ENCODE measurements around the gene IGF2BP3.
"Not testable (repeated sequence)": the region's sequence is repeated elsewhere in the genome, so short reads cannot be mapped to it uniquely, and the experiment has no call there.

The IGF2BP3 gene

DNA sequence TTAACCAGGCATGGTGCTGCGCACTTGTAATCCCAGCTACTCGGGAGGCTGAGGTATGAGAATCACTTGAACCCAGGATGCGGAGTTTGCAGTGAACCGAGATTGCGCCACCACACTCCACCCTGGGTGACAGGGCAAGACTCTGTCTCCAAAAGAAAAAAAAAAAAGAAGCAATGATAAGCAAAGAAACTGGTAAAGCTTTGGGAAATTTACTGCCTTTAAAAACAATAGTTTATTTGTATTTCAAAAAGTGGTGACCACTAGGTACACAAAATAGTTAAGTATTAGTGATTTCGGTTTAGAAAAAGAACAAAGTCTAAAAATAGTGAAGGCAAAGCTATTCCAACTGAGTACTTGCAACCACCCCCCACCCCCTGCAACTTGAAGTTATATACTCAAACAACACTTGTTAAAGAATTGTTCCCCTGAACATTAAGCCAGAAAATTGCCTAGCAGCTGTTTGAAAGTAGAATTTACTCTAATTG lies 133.4 kb downstream of the IGF2BP3 start:
- DNase-seq: no peak

DNA sequence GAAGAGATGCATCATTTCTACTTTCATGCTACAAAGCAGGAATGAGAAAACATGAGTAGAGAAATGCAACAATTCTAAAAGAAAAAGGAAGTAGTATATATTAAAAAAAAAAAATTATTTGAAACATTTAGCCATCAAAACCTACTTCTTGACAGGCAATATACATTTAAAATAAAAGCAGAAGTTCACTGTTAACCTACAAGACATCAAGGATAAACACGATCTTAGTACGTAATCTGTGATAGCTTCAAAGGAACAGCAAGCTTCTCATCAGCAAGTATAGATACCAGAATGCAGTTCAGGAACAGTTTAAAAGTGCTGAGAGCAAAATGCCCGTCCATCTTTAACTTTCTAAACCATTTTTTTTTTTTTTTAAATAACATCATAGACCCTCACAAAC lies 134.2 kb downstream of the IGF2BP3 start:
- DNase-seq: no peak

DNA sequence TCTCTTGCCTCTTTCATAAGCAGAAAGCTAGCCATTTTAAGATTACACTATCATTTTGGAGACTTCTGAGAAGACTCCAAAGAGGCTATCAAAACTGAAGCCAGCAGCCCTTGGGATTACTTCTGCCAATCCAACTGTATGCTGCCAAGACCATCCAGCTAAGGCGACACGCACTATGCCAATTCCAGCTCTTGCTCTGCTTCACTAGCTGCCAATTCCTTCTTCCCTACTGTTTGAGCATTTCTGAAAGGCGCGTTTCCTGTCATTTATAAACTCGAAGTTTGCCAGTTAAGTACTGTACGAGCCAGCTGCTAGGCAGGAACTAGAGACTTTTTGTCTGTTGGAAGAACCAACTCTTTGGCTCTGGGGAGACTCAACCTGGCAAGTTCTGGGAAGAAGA lies 134.7 kb downstream of the IGF2BP3 start:
- DNase-seq: no peak

DNA sequence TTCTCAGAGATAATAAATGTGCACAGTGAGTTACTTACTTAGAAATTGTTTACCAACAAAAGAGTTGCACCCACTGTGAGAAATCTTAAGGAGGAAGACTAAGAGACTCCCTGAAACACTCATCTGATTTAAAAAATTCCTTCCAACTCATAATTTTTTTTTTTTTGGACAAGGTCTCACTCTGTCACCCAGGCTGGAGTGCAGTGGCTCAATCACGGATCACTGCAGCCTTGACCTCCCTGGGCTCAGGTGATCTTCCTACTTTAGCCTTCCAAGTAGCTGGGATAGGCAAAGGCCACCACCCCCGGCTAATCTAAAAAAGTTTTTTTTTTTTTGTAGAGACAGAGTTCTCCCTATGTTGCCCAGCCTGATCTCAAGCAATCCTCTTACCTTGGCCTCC lies 135.2 kb downstream of the IGF2BP3 start:
- DNase-seq: no peak

GRCh38 chr7:23334482-23335056 lies 135.7 kb downstream of the IGF2BP3 start:
- no peak for DNase-seq

GRCh38 chr7:23333671-23334246 lies 136.5 kb downstream of the IGF2BP3 start:
- DNase-seq: no peak

DNA sequence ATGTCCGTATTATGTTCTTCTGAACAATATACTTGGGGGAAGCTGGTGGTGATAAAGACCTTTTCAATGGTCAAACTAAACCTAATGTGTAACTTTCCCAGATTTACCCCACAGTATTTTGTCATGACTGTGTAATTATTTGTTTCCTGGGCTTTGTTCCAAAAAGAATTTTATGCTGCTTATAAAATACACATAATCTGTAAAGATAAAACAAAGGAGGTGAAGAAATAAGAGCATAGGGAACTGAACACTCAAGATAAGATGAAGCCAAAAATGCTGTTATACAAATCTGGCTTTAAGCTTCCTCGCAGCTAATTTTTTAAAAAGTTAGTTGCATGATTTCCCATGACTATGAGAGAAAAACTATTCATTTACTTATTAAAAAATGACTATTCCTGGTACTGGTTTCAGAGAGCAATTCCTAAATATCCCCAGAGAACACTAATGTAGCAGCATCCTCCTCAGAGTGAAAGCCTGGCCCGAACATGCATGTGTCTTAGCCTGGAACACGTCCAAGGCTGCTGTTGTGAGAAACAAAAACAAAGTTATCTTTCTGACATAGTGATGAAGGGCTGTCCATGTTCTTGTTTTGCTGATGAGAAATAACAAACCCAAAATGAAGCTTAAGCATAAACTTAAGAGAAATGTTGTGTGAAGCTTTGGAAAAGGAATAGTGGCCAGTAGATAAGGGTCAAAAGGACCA lies 137.2 kb downstream of the IGF2BP3 start:
- no peak for DNase-seq

DNA sequence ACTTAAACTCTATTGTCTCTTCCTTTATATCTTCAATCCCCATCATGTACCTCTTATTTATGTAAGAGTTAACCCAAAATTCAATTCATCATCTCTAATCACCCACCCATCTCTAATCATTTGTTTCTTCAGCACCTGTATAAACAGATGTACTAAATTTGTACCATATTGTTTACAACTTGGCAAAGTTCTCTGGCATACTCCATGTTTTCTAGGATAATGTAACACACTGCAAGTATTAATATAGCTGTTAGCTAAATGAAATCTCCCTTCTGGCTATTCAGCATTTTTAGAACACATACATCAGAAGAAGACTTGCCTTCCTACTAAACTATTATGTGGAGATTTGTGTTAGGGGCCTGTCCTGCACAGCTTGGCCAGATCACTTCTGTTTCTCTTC lies 138.1 kb downstream of the IGF2BP3 start:
- no peak for DNase-seq

- no peak for DNase-seq
Measured at GRCh38 chr7:23331132-23331531, 139.2 kb downstream of the IGF2BP3 start.

- no peak for DNase-seq
Measured at GRCh38 chr7:23315366-23315765, 154.9 kb downstream of the IGF2BP3 start.

DNA sequence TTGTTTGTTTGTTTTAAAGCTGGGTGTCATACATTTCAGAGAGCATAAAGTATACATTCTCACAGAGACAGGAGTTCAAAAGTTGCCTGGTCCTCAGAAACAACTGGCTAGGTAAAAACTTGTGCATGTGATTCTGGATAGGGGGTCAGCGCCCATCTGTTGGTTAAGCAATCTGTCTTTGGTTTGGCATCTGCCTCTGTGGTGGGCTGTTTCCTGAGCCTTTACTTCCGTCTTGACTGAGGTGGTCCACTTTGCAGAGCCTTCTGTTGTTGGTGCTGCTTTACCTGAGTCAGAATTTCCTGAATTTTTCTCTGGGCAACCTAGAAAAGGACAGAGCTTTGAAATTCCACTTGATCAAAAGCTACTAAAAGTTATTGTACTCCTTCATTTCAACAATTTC lies 158.2 kb downstream of the IGF2BP3 start:
- not testable (repeated sequence) for DNase-seq

DNA sequence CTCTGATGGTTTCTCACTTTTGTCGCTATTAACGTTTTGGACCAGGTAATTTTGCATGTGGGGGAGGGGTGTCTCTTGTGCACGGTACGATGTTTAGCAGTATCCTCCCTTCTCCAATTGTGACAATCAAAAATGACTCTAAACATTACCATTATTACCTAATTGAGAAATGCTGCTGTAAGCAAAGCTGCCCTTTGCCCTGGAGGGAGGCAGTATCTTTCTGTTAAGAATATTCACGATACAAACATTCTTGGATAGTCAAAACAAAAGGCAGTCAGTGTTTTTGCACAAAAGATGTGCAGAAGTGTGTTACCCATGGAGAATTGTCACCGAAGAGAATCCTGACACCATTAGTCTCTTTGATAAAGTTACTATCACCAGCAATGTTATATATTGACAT lies 161.5 kb downstream of the IGF2BP3 start:
- no peak for DNase-seq

- no peak for DNase-seq
Measured at GRCh38 chr7:23306936-23307521, 163.3 kb downstream of the IGF2BP3 start.

GRCh38 chr7:23299770-23300300 lies 170.5 kb downstream of the IGF2BP3 start:
- DNase-seq: no peak

DNA sequence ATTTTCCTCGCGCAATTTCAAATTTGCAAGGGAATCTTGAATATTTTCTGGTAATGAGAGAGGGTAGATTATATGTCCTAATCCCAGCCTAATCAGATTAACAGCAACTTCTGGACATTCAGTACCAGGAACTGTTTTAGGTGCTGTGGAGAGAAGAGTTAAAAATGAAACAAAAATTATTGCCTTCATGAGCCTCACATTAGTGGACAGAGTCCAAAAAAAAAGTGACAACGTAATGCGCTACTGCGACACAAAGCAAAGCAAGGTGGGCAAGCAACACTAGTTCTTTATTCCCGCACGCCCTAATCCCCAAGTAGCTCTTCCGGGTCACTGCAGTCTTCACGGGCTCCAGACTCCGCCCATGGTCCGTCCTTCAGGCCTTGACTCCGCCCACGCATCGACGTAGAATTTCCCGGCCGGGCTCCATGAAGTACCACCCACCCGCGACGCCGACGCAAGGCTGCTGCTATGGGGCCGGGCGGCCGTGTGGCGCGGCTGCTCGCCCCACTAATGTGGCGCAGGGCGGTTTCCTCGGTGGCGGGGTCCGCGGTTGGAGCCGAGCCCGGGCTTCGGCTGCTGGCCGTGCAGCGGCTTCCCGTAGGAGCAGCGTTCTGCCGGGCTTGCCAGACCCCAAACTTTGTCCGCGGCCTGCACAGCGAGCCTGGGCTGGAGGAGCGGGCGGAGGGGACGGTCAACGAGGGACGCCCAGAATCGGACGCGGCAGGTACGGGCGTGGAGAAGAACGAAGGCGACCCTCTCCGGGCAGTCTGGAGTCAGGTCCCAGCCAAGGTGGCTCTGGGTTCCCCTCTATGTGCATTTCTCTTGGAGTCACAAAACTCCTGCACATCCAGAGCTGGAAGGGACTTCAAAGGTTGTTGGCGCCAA lies 171.2 kb downstream of the IGF2BP3 start, which contains the start of gene MALSU1:
MALSU1 (plus strand) TSS at position 455 of the 885 bp plus-strand sequence; CDS start at position 469, 14 bp downstream.
- DNase-seq: peak; percentile 96

DNA sequence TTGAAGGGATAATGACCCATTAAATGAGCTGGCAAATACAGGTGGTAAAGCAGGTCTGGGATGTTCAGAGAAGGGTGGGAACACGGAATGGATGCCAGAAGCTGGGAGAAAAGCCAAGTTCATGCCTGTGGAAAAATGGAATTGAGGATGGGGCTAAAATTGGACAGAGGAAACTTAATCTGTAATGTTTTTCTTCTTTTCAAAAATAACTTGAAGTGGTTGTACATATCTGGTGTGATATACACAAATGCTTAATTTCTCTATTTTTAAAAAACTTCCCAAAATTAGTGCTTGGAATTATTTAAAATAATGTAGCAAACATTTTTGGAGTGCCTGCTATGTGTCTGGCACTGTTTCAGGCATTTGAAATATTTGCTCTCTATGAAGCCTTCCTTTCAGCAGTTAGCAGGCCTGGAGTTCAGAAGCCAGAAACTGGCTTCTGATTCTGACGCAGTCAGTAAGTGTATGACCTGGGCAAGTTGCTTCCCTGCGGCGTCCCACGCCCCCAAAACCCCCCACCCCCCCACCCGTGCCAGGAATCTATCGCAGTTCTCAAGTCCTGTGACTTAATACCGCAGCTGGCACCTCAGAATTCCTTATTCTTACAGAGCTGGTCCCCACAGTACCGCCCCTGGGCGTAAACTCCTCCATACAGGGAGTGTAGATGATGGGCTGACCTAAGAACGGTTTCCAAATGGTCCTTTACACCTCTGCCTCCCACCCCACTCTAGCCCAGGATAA lies 172.0 kb downstream of the IGF2BP3 start:
- DNase-seq: no peak

DNA sequence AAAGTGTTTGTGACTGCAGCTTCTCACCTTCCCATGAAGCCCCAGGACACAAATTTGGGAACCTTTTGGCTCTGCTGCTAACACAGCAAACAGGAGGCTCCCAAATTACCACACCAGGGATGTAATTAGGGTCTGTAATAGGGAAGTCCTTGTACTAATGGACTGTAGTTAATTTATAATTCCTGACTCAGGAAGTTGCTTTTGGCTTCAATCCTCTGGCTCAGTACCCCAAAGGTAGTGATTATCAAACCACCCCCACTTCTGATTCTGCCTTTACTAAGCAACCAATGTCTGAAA lies 174.9 kb downstream of the IGF2BP3 start:
- DNase-seq: no peak

GRCh38 chr7:23294549-23295400 lies 175.5 kb downstream of the IGF2BP3 start:
- no peak for DNase-seq

GRCh38 chr7:23293500-23294073 lies 176.7 kb downstream of the IGF2BP3 start:
- no peak for DNase-seq

DNA sequence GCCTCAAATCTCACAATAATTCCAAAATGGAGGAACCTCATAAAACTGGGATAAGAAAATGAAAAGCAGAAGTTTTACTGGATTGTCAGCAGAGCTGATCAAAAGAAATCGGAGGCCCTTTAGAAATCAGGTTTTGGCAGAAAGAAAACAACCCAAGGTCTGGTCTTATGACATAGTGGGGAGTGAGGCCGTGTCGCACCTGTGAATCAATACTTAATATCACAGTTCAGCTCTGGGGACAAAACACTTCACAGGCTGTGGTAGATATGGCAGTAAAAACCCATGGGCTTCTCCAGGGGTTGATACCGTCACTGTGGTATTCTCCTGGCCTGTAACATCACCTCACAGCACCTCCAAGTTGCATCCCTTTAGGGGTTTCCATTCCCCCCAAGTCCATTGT lies 177.7 kb downstream of the IGF2BP3 start:
- no peak for DNase-seq
